Measurements from ENCODE around the gene CBL.

Gene CBL

DNA sequence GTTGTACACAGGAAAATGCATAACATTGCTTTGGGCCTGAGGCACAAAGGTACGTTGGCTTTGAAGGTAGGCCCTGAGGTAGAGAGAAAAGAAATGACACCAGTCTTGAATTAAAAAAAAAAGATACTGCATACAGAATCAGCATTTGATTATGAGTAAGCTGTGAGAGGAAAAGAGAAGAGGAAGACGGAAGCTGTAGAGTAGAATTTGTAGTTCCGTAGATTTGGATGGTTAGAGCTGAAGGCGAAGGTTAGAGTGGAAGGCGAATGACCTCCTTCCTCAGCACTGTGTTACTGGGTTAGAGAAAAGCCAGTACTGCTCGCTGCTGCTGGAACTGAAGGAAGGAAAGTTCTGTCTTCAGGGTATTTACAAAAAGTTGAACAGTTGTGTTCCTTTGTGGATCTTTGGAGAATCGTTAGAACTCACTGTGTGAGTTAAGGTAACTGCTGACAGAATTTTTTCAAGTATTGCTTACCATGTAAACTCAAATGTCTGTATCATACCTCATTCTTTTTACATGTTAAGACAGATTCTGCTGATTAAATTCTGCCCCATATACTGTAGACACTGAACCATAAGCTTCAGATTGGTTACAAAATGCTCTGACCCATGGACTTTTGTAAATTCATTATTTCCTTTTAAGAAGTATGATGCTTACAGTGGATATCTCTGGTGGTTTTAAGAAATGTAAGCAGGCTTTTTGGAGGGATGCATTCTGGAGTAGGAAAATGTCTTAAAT lies 60.5 kb downstream of the CBL start:
- no peak for DNase-seq (ENCODE audit: low read depth in 2 of 2)

DNA sequence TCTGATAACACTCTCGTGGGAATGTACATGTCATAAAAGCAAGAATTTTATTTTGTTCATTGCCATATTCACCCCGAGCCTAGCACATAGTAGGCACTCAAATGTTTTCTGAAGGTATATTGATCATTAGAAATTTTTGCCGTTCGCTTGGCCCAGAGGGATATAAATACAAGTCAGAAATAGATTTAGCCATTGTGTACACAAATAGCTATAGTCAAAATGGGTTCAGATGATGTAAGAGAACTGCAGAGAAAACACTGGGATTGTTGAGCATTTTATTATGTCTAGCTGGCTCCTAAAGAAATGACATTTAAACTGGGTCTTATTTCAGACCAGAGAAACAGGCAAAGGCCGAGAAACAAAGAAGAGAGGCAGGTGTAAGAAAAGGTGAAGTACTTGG lies 61.5 kb downstream of the CBL start:
- DNase-seq (ENCODE audit: low read depth in 2 of 2) = no peak

DNA sequence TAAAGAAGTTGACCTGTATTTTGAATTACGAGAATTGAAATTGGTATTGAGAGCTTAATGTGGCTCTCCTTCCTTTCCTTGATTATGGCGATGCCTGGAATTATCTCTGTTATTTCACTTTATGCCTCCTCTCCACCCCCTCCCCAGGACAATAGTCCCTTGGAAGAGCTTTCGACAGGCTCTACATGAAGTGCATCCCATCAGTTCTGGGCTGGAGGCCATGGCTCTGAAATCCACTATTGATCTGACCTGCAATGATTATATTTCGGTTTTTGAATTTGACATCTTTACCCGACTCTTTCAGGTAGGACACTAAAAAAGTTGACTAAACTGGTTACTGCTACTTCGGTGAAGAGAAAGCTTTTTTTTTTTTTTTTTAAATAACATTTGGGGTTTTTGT lies 67.6 kb downstream of the CBL start:
- DNase-seq (ENCODE audit: low read depth in 2 of 2) = no peak

DNA sequence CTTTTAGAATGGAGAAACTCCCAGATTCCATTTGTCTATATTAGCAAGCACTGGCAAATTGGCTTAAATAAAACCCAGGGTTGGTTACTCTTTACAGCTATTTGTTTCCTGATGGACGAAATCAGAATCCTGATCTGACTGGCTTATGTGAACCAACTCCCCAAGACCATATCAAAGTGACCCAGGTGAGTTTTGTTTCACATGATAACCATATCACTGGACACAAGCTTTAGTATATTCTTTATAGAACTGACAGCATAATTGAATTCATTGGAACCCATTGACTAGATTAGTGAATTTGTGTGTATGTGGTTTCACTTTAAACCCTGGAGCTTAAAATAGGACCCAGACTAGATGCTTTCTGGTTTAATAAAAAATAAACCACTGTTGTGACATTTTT lies 71.5 kb downstream of the CBL start:
- DNase-seq (ENCODE audit: low read depth in 2 of 2) = no peak

DNA sequence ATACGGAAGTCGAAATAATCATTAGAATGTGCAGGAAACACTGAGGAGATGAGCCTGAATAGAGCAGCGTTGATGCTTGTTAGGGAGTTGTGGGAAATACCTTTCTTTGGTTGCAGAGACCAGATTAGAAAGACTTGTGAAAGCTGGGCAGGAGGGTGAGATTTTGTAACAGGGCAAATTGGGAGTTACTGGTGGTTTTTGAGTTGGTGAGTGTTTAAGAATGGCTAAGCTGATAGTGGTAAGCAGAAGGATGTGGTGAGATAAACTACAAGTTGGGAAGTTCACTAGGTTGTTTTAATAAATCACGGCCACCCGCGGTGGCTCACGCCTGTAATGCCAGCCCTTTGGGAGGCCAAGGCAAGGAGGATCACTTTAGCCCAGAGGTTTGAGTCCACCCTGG lies 76.4 kb downstream of the CBL start:
- no peak for DNase-seq (ENCODE audit: low read depth in 2 of 2)

DNA sequence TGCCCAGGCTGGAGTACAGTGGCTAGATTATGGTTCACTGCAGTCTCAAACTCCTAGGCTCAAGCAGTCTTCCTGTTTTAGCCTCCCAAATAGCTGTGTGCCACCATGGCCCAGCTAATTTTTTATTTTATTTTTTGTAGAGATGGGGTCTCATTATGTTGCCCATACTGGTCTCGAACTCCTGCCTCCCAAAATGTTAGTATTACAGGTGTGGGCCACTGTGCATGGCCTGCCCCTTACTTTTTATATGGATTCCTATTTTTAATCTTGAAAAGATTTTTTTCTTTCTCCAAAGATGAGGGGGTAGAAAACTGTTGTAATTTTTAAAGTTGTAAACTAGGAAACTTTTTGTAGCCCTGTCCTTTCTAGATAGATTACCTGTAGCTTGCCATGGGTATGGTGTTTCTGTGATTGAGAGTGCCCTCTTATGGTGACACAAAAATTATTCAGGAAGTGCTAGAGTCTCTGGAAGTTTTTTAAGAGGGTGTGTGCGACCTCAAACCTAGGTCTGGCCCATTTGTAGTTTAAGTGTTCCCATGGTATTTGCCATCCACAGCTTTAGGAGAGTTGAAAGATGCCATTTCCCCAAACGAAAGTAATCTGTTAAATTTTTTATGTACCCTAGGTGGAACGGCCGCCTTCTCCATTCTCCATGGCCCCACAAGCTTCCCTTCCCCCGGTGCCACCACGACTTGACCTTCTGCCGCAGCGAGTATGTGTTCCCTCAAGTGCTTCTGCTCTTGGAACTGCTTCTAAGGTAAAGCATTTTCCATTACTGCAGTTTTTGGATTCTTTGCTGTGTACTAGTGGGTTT lies 78.4 kb downstream of the CBL start:
- no peak for DNase-seq (ENCODE audit: low read depth in 2 of 2)

DNA sequence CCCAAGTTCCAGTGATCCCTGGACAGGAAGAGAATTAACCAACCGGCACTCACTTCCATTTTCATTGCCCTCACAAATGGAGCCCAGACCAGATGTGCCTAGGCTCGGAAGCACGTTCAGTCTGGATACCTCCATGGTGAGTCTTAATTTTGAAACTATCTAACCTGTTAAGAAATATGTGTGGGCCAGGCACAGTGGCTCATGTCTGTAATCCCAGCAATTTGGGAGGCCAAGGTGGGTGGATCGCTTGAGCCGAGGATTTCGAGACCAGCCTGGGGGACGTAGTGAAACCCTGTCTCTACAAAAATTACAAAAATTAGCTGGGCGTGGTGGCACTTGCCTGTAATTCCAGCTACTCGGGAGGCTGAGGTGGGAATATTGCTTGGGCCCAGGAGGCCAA lies 79.3 kb downstream of the CBL start:
- no peak for DNase-seq (ENCODE audit: low read depth in 2 of 2)

DNA sequence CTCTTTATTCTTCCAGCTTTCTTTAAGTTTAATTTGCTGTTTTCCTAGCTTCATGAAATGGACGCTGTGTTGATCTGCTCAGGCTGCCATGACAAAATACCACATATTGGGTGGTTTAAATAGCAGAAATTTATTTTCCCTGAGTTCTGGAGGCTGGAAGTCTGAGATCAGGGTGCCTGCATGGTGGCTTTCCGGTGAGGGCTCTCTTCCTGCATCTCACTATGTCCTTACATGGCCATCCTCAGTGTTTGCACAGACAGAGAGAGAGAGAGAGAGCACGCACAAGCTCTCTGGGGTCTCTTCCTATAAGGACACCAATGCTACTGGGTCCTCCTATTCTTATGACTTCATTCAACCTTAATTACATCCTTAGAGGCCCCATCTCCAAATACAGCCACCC lies 82.1 kb downstream of the CBL start:
- DNase-seq (ENCODE audit: low read depth in 2 of 2) = no peak

DNA sequence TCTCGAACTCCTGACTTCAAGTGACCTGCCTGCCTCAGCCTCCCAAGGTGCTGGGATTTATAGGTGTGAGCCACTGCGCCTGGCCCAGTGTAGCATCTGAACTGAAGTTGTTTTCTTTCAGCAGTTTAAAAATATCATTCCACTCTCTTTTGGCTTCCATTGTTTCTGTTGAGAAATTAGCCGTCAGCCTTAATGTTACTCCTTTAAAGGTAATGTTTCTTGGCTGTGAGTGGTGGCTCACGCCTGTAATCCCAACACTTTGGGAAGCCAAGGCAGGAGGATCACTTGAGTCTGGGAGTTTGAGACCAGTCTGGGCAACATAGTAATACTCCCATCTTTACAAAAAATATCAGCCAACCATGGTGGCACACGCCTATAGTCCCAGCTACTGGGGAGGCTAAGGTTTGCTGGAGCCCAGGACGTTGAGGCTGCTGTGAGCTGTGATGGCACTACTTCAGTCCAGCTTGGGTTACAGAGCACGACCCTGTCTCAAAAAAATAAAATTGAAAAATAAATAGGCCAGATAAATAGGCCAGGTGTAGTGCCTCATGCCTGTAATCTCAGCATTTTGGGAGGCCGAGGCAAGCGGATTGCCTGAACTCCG lies 84.9 kb downstream of the CBL start:
- DNase-seq (ENCODE audit: low read depth in 2 of 2) = no peak

DNA sequence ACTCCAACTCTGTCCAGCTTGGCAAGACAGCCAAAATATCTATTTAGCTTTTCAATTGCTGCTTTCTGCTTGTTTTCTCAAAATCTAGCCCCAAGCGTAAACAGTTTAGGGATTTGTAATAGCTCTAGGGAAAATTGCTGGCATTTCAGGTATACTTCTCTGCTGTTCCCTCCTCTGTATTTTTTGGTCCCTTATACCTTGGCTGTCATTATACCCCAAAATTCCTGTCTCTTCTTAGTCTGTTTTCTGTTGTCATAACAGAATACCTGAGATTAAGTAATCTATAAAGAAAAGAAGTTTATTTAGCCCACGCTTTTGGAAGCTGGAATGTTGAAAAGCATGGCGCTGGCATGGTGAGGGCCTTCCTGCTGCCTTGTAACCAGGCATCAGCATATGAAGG lies 87.3 kb downstream of the CBL start:
- DNase-seq (ENCODE audit: low read depth in 2 of 2) = no peak

DNA sequence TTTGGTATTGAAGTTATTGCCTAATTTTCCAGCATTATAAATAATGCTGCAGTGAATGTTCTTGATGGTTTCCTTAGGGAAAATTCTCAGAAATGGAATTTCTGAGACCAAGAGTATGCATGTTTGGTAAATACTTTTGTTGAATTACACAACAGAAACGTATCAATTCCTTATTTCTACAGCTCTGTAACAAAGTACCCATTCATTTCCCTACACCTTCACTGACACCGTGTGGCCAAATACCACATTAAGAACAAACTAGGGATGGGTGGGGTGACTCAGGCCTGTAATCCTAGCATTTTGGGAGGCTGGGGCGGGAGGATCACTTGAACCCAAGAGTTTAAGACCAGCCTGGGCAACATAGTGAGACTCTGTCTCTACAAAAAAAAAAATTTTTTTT lies 89.0 kb downstream of the CBL start:
- DNase-seq (ENCODE audit: low read depth in 2 of 2) = no peak

DNA sequence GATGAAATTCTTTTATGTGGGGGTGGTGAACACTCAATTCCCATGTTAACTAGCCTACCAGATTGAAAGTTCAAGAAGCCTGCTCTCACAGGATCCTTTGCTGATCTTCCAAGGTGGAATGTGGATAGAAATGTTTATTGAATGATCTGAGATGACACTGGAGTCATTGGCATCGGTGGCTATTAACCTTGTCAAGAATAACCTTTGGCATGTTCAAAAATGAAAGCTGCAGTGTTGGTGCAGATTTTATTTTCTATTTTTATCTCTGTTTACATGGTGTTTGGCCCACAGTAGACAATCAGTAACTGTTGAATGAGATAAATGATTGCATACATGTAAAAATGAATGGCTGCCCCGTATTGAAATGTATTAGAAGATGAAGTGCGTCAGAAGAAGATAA lies 91.8 kb downstream of the CBL start:
- DNase-seq (ENCODE audit: low read depth in 2 of 2) = no peak

DNA sequence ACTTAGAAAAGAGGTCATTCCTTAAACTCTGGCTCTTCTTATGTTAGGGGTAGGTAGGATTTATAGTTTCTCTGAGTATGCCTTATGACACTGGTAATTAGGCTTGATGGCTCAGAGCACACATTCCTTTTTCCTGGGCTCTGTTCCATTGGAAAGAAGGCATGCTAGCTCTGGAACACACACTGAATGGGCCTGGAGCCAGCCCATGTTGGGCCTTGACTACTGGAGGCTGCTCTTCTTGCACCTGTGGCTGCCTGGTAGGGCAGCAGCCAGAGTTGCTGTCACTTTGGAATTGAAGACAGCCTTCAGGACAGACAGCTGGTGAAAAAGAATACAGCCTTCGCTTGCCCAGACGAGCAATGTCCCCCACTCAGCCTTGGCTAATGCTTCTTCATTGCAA lies 92.6 kb downstream of the CBL start:
- no peak for DNase-seq (ENCODE audit: low read depth in 2 of 2)

DNA sequence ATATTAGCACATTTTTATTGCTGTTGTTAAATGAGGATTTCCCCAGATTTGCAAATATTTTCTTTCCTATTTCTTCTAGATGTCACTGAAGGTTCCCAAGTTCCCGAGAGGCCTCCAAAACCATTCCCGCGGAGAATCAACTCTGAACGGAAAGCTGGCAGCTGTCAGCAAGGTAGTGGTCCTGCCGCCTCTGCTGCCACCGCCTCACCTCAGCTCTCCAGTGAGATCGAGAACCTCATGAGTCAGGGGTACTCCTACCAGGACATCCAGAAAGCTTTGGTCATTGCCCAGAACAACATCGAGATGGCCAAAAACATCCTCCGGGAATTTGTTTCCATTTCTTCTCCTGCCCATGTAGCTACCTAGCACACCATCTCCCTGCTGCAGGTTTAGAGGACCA lies 93.3 kb downstream of the CBL start:
- DNase-seq (ENCODE audit: low read depth in 2 of 2) = no peak

DNA sequence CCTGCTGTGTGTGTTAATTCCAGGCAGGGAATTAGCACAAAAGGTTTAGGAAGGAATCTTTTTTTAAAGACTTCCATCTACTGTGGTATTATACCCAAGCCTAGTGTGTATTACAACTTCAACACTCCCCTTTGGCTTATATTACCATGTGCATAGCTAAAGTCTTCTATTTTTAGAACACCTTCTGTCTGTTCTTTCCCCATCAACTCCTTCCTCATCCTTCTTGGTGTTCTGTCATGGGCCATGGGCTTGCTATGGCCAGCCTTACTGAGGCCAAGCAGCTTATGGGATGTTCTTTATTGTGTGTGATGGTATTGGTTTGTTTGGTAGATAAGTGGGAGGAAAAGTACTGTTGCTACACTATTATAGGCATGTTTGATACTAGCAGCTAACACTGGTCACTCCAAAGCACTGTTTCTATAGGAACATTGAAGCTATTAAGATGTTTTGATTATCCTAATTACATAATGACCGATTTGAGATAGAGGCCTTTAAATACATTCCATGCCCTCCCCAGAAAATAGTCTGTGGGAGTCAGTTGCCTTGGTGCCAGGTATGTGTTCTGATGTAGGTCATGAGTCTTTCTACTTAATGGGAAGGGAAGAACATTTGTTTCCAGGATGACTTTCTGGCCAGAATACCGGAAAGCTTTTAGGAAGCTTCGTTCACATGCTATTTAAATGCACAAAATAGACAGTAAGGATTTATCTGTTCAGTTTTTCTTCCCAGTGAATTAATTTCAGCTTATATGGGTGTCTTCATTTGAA lies 94.2 kb downstream of the CBL start:
- DNase-seq (ENCODE audit: low read depth in 2 of 2) = no peak

DNA sequence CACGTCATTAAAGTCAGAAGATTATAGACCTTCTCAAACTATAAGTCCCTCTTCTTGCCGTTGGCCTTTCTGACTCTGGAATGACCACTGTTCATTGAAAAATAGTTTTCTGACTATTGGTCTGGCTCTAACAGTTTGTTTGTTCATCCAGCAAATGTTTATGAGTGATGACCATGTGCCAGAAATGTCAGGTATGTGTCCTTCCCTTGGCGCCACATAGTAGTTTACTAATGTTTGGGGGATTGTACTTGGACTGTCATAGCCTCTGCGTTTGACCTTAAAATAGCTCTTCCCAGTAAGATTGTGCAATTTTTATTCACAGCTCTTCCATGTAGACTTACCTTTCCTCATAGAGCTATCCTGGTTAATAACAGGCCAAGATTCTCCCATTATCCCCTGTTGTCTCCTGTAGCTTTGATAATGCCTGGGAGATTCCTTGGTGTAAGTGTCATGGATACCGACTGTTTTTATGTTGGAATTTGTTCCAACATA lies 97.1 kb downstream of the CBL start:
- DNase-seq (ENCODE audit: low read depth in 2 of 2) = no peak

DNA sequence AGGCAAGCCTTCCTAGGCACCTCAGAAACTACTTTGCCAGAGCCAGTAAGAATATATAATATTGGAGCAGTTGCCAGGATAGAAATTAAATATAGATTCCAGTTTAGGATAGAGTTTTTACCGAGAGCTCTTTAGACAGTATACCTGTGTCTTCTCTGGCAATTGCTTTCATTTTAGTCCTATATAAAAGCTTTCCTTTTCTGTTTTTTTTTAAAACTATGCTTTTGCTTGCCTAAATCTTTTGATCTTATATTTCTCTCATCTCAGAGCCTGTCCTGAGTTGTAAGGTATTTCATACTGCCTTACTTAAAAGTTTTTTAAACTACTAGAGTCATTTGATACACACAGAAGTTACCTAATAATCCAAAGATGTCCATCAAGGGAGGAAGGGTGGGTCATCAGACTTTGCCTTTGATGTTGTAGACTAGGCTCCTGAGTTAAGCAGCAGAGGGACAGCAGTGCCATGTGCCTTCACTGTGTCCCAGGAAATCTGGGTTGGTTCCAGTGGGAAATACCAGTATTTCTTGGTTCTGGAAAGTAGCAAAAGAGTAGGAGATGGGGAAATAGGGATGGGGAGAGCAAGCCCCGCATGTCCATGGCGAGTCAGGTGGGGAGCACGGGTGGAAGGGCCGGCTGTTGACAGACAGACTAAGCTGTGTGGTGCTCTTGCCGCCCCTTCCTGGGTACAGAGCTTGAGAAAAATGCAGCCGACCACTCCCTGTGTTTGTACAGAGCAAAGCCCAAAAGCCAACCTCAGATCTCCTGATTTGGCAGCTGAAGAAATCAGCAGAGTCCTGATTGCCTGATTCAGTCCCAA lies 99.6 kb downstream of the CBL start:
- no peak for DNase-seq (ENCODE audit: low read depth in 2 of 2)

DNA sequence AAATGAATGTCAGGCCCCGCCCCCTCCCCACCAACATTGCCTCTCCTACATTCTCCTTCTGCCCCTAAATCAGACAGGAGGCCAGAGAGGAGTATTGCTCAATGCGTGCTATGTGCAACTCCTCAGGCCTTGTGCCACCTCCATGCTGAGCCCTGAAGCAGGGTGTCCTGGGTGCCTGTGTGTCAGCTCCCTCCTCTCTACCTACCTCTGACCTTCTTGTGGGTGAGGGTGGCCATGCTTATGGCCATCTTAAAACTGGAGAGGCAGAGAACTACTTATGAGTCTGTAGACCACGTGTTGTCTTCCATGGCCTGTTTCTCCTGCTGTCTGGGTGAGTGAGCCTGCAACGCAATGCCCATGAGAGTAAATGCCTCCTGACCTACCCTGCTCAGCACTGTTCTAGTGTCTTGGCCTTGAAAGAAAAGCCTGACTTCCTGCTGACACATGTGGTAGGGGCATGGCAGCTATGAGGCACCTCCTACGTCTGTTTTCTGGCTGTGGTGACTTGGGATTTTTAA lies 100.3 kb downstream of the CBL start:
- no peak for DNase-seq (ENCODE audit: low read depth in 2 of 2)

DNA sequence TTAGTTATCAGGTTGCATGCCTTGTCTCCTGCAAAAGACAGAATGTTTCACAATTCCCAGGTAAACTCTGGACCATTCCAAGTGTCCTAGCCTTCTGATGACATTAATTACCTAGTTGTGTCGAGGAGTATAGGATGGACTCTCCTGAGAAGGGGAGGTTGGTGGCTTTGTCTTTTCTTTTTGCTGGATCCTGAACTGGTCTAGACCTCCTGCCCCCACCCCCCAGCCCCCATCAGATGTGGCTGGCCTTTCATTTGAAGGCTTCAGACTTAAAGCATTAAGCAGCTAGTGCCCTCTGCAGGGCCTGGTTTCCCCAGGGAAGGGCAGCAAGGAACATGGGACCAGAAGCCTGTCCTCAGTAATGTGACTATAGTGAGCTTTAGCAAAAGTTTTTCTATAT lies 101.1 kb downstream of the CBL start:
- no peak for DNase-seq (ENCODE audit: low read depth in 2 of 2)

DNA sequence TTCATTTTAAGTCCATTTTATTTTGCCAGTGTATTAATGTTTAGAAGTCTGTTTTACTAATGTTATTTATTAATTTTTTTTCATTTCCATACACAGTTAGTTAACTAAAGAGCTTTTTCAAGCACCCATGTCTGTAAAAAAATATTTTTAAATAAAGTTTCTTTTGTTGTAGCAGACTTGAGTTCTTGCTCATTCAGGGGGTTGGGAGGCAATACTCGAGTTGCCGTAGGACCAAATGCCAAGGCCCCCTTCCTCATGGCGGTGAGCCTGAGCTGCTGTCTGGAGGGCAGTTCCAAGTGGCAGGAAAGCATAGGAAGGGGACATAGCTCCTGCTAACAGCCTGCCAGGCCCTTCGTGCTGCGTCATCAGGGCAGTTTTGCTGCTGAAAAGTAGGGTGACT lies 101.8 kb downstream of the CBL start:
- no peak for DNase-seq (ENCODE audit: low read depth in 2 of 2)

DNA sequence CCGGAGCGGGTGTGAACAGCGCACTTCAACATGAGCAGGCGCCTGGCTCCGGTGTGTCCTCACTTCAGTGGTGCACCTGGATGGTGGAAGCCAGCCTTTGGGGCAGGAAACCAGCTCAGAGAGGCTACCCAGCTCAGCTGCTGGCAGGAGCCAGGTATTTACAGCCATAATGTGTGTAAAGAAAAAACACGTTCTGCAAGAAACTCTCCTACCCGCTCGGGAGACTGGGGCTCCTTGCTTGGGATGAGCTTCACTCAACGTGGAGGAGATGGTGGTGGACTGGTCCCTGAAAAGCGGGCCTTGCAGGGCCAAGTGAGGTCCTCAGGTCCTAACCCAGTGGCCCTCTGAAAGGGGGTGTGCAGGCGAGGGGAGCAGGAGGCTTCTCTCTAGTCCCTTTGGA lies 103.3 kb downstream of the CBL start:
- DNase-seq (ENCODE audit: low read depth in 2 of 2) = no peak

All from stimulated activated CD8-positive, alpha-beta memory T cell treated with anti-CD3 and anti-CD28 coated beads, Interleukin-7, amount 100 ng/mL, for 1 hour (primary cell).